HFFc6 (cell line): ENCODE data around the gene CPLX3. TPM values are rescaled to one million over a fixed set of nuclear protein-coding genes. Genes with fewer than 3 reads are reported as not detected.

ENCODE experiments used
- DNase-seq: peaks from one replicate; pipeline ENCODE4 v3.0.0-alpha.2; 2018
- H3K27ac Mint-ChIP-seq: 2 replicates; pipeline ENCODE4 v1.8.0; 2020; ENCODE audit warnings: mild to moderate bottlenecking, mixed read lengths
- H3K27me3 Mint-ChIP-seq: 2 replicates; pipeline ENCODE4 v1.8.0; 2021; ENCODE audit warnings: mild to moderate bottlenecking, moderate library complexity, mixed read lengths; ENCODE audit not compliant: insufficient read depth
- H3K36me3 Mint-ChIP-seq: 2 replicates; pipeline ENCODE4 v1.8.0; 2021; ENCODE audit warnings: low read depth, mixed read lengths
- H3K4me1 Mint-ChIP-seq: 2 replicates; pipeline ENCODE4 v1.8.0; 2020; ENCODE audit warnings: low read depth, mixed read lengths
- H3K4me3 Mint-ChIP-seq: 2 replicates; pipeline ENCODE4 v1.8.0; 2020; ENCODE audit warnings: mild to moderate bottlenecking, moderate library complexity, mixed read lengths
- H3K9me3 Mint-ChIP-seq: 2 replicates; pipeline ENCODE4 v1.8.0; 2020; ENCODE audit warnings: mild to moderate bottlenecking, mixed read lengths
- total RNA-seq, 6 experiments: library from RNA; stranded (reverse); fragmentation: NEBNext Ultra II Directional; extraction: Animal tissue kit (Norgen Biotek cat#: 25700); gene quantifications; 2 replicates in 1 of 6; 3 replicates in 5 of 6; pipeline ENCODE4 v1.2.3, GENCODE V29; 2021
- TF ChIP-seq, protein P1 (sequence below): fragments of 200-600 bp; sonication (generic); IDR thresholded peaks from 2 replicates; pipeline ENCODE4 v1.5.0; 2021; ENCODE audit warnings: antibody characterized with exemption, mild to moderate bottlenecking

The CPLX3 gene
- total RNA-seq, 6 experiments from 2014 or later, result 0.09 TPM; not detected in 5

DNA sequence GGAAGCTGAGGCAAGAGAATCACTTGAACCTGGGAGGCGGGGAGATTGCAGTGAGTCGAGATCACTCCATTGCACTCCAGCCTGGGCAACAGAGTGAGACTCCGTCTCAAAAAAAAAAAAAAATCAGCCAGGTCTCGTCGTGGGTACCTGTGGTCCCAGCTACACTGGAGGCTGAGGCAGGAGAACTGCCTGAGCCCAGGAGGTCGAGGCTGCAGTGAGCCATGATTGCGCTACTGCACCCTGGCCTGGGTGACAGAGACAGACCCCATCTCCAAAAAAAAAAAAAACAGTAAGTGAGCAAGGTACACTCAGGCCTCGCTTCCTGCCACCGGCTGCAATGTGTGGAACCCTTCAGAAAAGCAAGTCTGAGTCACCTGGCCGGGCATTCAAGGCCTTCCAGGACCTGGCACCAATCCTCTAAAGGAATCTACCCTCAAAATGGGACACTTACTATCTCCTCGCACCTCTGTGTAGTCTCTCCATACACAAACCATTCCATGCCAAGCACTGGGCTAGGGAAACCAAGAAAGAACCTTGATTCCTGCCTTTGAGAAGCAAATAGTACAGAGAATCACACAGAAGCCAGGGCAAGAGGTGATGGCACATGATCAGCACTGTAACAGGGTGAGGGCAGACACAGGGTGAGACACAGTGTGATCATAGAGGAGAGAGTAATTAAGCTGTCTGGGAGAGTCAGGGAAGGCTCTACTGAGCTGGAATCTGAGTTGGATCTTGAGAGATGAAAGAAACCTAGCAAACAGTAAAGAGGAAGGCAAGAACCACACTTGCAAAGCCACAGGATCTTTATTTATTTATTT is 37.0 kb downstream of the CPLX3 start:
- Mint-ChIP-seq H3K9me3 (no peaks in the 10 kb centered on the region), H3K27ac (peak overlapping the region; percentile 42), H3K4me1 (peaks cover 43% of the 10 kb centered on the region), H3K27me3 (peaks cover 2% of the 10 kb centered on the region; the same call in 1 of the 2 replicates), H3K36me3 (peaks cover 9% of the 10 kb centered on the region; the same call in 1 of the 2 replicates), H3K4me3 (no peak overlapping the region)
- TF ChIP-seq, protein P1, sequence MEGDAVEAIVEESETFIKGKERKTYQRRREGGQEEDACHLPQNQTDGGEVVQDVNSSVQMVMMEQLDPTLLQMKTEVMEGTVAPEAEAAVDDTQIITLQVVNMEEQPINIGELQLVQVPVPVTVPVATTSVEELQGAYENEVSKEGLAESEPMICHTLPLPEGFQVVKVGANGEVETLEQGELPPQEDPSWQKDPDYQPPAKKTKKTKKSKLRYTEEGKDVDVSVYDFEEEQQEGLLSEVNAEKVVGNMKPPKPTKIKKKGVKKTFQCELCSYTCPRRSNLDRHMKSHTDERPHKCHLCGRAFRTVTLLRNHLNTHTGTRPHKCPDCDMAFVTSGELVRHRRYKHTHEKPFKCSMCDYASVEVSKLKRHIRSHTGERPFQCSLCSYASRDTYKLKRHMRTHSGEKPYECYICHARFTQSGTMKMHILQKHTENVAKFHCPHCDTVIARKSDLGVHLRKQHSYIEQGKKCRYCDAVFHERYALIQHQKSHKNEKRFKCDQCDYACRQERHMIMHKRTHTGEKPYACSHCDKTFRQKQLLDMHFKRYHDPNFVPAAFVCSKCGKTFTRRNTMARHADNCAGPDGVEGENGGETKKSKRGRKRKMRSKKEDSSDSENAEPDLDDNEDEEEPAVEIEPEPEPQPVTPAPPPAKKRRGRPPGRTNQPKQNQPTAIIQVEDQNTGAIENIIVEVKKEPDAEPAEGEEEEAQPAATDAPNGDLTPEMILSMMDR, result no peak
- DNase-seq, result peak; percentile 21

DNA sequence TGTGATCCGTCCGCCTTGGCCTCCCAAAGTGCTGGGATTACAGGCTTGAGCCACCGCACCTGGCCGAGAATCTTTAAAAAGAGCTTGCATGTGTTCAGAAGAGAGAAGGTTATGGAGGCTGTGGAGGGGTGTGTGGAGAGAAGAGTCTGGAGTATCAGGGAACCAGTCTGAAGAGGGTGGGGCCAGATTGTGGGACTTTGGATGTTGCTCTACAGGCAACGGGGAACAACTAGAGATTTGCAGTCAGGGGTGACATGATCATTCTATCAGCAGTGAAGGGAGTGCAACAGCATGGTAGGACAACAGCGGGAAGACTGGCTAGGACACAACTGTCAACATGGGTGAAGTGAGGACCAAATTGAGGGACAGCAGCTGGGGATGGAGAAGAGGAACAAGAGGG is 37.9 kb downstream of the CPLX3 start:
- Mint-ChIP-seq H3K27me3 (peaks cover 2% of the 10 kb centered on the region; the same call in 1 of the 2 replicates), H3K4me1 (peaks cover 45% of the 10 kb centered on the region), H3K27ac (peak overlapping the region; percentile 23; the same call in 1 of the 2 replicates), H3K4me3 (no peak overlapping the region), H3K9me3 (no peaks in the 10 kb centered on the region), H3K36me3 (peaks cover 9% of the 10 kb centered on the region; the same call in 1 of the 2 replicates)
- no peak for DNase-seq
- TF ChIP-seq, protein P1, result no peak

DNA sequence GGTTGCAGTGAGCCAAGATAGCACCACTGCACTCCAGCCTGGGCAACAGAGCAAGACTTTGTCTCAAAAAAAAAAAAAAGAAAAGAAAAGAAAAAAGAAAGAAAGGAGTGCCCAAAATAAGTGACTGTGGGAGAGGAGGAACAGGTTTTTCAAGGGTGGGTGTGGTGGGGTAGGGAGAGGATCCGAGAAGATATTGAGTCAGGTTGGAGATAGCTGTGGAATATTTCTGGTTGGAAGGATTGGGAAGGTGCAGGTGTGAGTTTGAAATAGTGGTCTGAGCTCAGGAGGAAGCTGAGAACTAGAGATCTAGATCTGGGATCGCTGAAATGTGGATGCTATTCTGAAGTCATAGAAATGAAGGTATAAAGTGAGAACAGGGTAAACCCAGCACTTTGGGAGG is 38.9 kb downstream of the CPLX3 start:
- Mint-ChIP-seq H3K27ac (peak overlapping the region; percentile 87; the same call in 1 of the 2 replicates), H3K4me3 (no peak overlapping the region), H3K36me3 (peaks cover 9% of the 10 kb centered on the region; the same call in 1 of the 2 replicates), H3K9me3 (no peaks in the 10 kb centered on the region), H3K27me3 (peaks cover 2% of the 10 kb centered on the region), H3K4me1 (peaks cover 55% of the 10 kb centered on the region)
- DNase-seq, result no peak
- TF ChIP-seq, protein P1, result no peak

DNA sequence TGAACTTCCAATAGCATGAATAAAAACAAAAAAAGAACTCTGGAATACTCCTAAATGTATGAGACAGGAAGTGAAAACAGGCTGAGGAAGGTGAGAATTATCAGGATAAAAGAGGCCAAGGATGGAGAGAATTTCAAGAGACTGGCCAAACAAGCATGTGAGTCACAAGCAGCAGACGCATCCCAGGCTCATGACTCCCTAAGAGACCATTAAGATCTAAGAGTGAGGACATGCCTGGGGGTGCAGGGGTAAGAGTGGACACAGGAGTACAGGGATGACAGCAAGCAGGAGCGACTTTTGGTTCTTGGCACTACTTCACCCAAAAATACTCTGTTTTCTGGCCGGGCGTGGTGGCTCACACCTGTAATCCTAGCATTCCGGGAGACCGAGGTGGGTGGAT is 39.7 kb downstream of the CPLX3 start:
- peaks cover 2% of the 10 kb centered on the region for H3K27me3 Mint-ChIP-seq
- peak overlapping the region; percentile 87 for H3K27ac Mint-ChIP-seq
- peak; percentile 74 for DNase-seq
- H3K4me1 Mint-ChIP-seq, result peaks cover 63% of the 10 kb centered on the region
- H3K9me3 Mint-ChIP-seq, result no peaks in the 10 kb centered on the region
- TF ChIP-seq, protein P1, result no peak
- H3K36me3 Mint-ChIP-seq, result peaks cover 13% of the 10 kb centered on the region
- no peak overlapping the region for H3K4me3 Mint-ChIP-seq

DNA sequence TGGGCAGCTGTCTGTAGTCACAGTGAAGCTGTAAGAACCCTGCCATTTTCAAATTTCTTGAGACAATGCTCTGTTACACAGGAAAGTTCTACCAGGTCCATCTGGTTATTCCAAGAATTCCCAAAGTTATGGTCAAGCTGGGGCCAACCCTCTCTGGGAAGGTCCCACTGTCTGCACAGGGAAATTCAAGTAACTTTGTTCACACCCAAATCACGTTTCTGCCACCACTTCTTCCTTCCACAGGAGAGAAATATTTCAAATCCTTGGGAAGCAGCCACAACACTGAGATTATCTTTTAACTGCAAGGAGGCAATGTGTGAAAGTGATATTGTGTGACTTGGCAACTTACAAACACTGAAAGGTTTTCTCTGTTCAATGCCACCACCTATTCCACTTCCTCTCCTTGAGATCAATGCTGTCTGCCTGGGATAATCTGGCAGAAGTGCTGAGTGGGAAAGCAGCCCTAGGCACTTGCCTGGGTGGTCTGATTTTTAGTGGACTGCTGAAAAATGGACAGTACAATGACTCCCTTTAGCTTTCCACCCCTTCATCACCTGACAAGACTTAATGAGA is 41.1 kb downstream of the CPLX3 start:
- DNase-seq, result no peak
- peaks cover 2% of the 10 kb centered on the region for H3K27me3 Mint-ChIP-seq
- H3K4me3 Mint-ChIP-seq, result no peak overlapping the region
- no peaks in the 10 kb centered on the region for H3K9me3 Mint-ChIP-seq
- TF ChIP-seq, protein P1, result no peak
- H3K4me1 Mint-ChIP-seq, result peaks cover 67% of the 10 kb centered on the region
- peaks cover 17% of the 10 kb centered on the region for H3K36me3 Mint-ChIP-seq
- no peak overlapping the region for H3K27ac Mint-ChIP-seq
